Measurements from ENCODE around the gene TARBP1. TPM values are rescaled to one million over a fixed set of nuclear protein-coding genes. Genes with fewer than 3 reads are reported as not detected.

Gene TARBP1
- total RNA-seq, 2 experiments from 2014 or later: 38.4 to 40.9 TPM

- Histone ChIP-seq H3K27ac (ENCODE audit: low read depth in 1 of 2, low read length in 2 of 2) (no peak overlapping the region), H3K4me1 (ENCODE audit: insufficient read depth, low read length) (peaks cover 16% of the 10 kb centered on the region), H3K9me3 (ENCODE audit: control insufficient read depth in 1 of 2, insufficient read depth in 1 of 2, low read length in 2 of 2) (no peaks in the 10 kb centered on the region), H3K4me3 (ENCODE audit: low read length) (no peak overlapping the region), H3K27me3 (ENCODE audit: control insufficient read depth in 1 of 2, insufficient read depth in 2 of 2, low read length in 2 of 2) (peaks cover 0 to 4% of the 10 kb centered on the region in 2 experiments), H3K36me3 (ENCODE audit: insufficient read depth, low read length) (no peaks in the 10 kb centered on the region)
- DNase-seq: no peak
- ATAC-seq (ENCODE audit: poor library complexity): no peak
- intact Hi-C loops (cut with DNase I, micrococcal nuclease): no loop called here
- H3K36me3 Mint-ChIP-seq (ENCODE audit: low read depth): no peaks in the 10 kb centered on the region
- no peak for TF ChIP-seq CTCF (IDR thresholded peaks at IDR 0.05)
- peaks cover 4% of the 10 kb centered on the region for H3K27me3 Mint-ChIP-seq
- POLR2A ChIA-PET: interaction anchor here (1.0 kb wide), 1 partner anchor 16 kb away, joined by 3 read pairs; no protein-coding TSS in a partner anchor
- no peak overlapping the region for H3K27ac Mint-ChIP-seq
- H3K9me3 Mint-ChIP-seq: no peaks in the 10 kb centered on the region
- peaks cover 6% of the 10 kb centered on the region for H3K4me1 Mint-ChIP-seq (ENCODE audit: low read depth)
- H3K4me3 Mint-ChIP-seq: no peak overlapping the region
- CTCF ChIA-PET: interaction anchor here (0.6 kb wide), 1 partner anchor 23 kb away, joined by 5 read pairs; no protein-coding TSS in a partner anchor
Observed at GRCh38 chr1:234526922-234527321, 47.9 kb upstream of the TARBP1 start.

GRCh38 chr1:234525099-234525799 lies 46.3 kb upstream of the TARBP1 start:
- CTCF ChIA-PET: interaction anchor here (0.6 kb wide), 1 partner anchor 645 kb away, joined by 9 read pairs; no protein-coding TSS in a partner anchor
- Histone ChIP-seq H3K4me1 (ENCODE audit: insufficient read depth, low read length) (peaks cover 16% of the 10 kb centered on the region), H3K27me3 (ENCODE audit: control insufficient read depth in 1 of 2, insufficient read depth in 2 of 2, low read length in 2 of 2) (peaks cover 0 to 4% of the 10 kb centered on the region in 2 experiments), H3K9me3 (ENCODE audit: control insufficient read depth in 1 of 2, insufficient read depth in 1 of 2, low read length in 2 of 2) (no peaks in the 10 kb centered on the region), H3K27ac (ENCODE audit: low read depth in 1 of 2, low read length in 2 of 2) (no peak overlapping the region), H3K4me3 (ENCODE audit: low read length) (no peak overlapping the region), H3K36me3 (ENCODE audit: insufficient read depth, low read length) (no peaks in the 10 kb centered on the region)
- no peak overlapping the region for H3K27ac Mint-ChIP-seq
- DNase-seq: no peak
- H3K27me3 Mint-ChIP-seq: peaks cover 4% of the 10 kb centered on the region
- H3K4me1 Mint-ChIP-seq (ENCODE audit: low read depth): peaks cover 6% of the 10 kb centered on the region
- POLR2A ChIA-PET: no interaction called here
- H3K9me3 Mint-ChIP-seq: no peaks in the 10 kb centered on the region
- no peak overlapping the region for H3K4me3 Mint-ChIP-seq
- no peak for TF ChIP-seq CTCF (IDR thresholded peaks at IDR 0.05)
- intact Hi-C loops (cut with DNase I, micrococcal nuclease): no loop called here
- no peaks in the 10 kb centered on the region for H3K36me3 Mint-ChIP-seq (ENCODE audit: low read depth)
- ATAC-seq (ENCODE audit: poor library complexity): no peak

- peaks cover 6% of the 10 kb centered on the region for H3K4me1 Mint-ChIP-seq (ENCODE audit: low read depth)
- ChIA-PET CTCF (no interaction called here), POLR2A (interaction anchor here (0.6 kb wide), 1 partner anchor 166 kb away, joined by 3 read pairs; no protein-coding TSS in a partner anchor)
- DNase-seq: no peak
- no peak overlapping the region for H3K27ac ChIP-seq (ENCODE audit: low read depth in 1 of 2, low read length in 2 of 2)
- H3K9me3 ChIP-seq (ENCODE audit: control insufficient read depth in 1 of 2, insufficient read depth in 1 of 2, low read length in 2 of 2): no peaks in the 10 kb centered on the region
- peaks cover 16% of the 10 kb centered on the region for H3K4me1 ChIP-seq (ENCODE audit: insufficient read depth, low read length)
- intact Hi-C loops (cut with DNase I, micrococcal nuclease): loop anchor here in 1 of 2 experiments (1.0 kb wide), 1 partner anchor 208 kb away; no protein-coding TSS in a partner anchor
- H3K27ac Mint-ChIP-seq: no peak overlapping the region
- H3K9me3 Mint-ChIP-seq: no peaks in the 10 kb centered on the region
- no peaks in the 10 kb centered on the region for H3K27me3 Mint-ChIP-seq
- no peaks in the 10 kb centered on the region for H3K36me3 ChIP-seq (ENCODE audit: insufficient read depth, low read length)
- TF ChIP-seq CTCF (IDR thresholded peaks at IDR 0.05): no peak
- no peak overlapping the region for H3K4me3 Mint-ChIP-seq
- ATAC-seq (ENCODE audit: poor library complexity): no peak
- no peaks in the 10 kb centered on the region for H3K27me3 ChIP-seq (ENCODE audit: control insufficient read depth in 1 of 2, insufficient read depth in 2 of 2, low read length in 2 of 2)
- no peak overlapping the region for H3K4me3 ChIP-seq (ENCODE audit: low read length)
- no peaks in the 10 kb centered on the region for H3K36me3 Mint-ChIP-seq (ENCODE audit: low read depth)
Observed at GRCh38 chr1:234521836-234522235, 42.9 kb upstream of the TARBP1 start.

Data from CD4-positive, alpha-beta T cell (primary cell).